HepG2 (cell line): ENCODE results near the gene DLG2. TPM values are rescaled to one million over a fixed set of nuclear protein-coding genes. Genes with fewer than 3 reads are reported as not detected.

ENCODE experiments used
- ATAC-seq: fragments of 200-7000 bp; cut with Tn5 transposase; 3 replicates; pipeline ENCODE4 v1.9.1; 2020; ENCODE audit warnings: mild to moderate bottlenecking, moderate library complexity
- BruUV-seq: library from RNA; stranded (reverse); fragments of 400-500 nt; replicated peaks from 2 replicates; lab custom pipeline; 2021; lab: Mats Ljungman, UMichigan
- CTCF ChIA-PET: fragments of 300-600 bp; formaldehyde crosslinking; extraction: SDS; loops from one replicate; lab custom pipeline; 2021; ENCODE audit warnings: low total read pairs, inconsistent platforms, low intra/inter-chr PET ratio; lab: Yijun Ruan, JAX
- POLR2A ChIA-PET: fragments of 350-600 bp; sonication (Branson Sonifier 250); formaldehyde crosslinking; loops from one replicate; lab custom pipeline; 2020; ENCODE audit warnings: antibody characterized with exemption, inconsistent platforms; lab: Yijun Ruan, JAX
- DNase-seq: peaks from one replicate; pipeline ENCODE4 v3.0.0-alpha.2; 2015; ENCODE audit warnings: low spot score
- FAIRE-seq: peaks from 3 replicates; lab custom pipeline; 2011; peaks lifted over from hg19 to GRCh38; lab: Jason Lieb, UNC
- H2AFZ ChIP-seq: one replicate; pipeline ENCODE4 v1.6.1; 2011; ENCODE audit warnings: low read length, inconsistent platforms
- H3K27ac ChIP-seq: fragments of 300-600 bp; 3 replicates; pipeline ENCODE4 v1.8.0; 2011; ENCODE audit warnings: mixed run types, mild to moderate bottlenecking, mixed read lengths, low read length, inconsistent platforms; ENCODE audit not compliant: insufficient read depth; ENCODE audit errors: extremely low read length
- H3K27me3 ChIP-seq, 2 experiments: fragments of 200-600 bp in 1 of 2; 2 replicates in 1 of 2; 3 replicates in 1 of 2; pipeline versions ENCODE4 v1.6.0 to v1.8.0; 2011; ENCODE audit warnings: low read length in 2 of 2, mild to moderate bottlenecking in 2 of 2, moderate library complexity in 2 of 2, inconsistent platforms in 1 of 2; ENCODE audit not compliant: insufficient read depth in 2 of 2, control insufficient read depth in 1 of 2
- H3K36me3 ChIP-seq, 2 experiments: fragments of 200-600 bp in 1 of 2; replicated peaks in 1 of 2; 2 replicates in 1 of 2; 3 replicates in 1 of 2; pipeline versions ENCODE4 v1.5.1 to v1.8.0; 2011; ENCODE audit warnings: low read length in 2 of 2, inconsistent platforms in 1 of 2; ENCODE audit not compliant: insufficient read depth in 2 of 2, control insufficient read depth in 1 of 2
- H3K4me1 ChIP-seq: 2 replicates; pipeline ENCODE4 v1.5.1; 2012; ENCODE audit warnings: low read length, inconsistent platforms; ENCODE audit not compliant: insufficient read depth
- H3K4me2 ChIP-seq: 2 replicates; pipeline ENCODE4 v1.6.0; 2011; ENCODE audit warnings: low read depth, low read length, inconsistent platforms
- H3K4me3 ChIP-seq, 3 experiments: fragments of 200-600 bp in 1 of 3; sonication (generic), shearing (Covaris generic) in 1 of 3; replicated peaks in 1 of 3; 2 replicates each; pipeline ENCODE4 v1.5.1; 2011 to 2016; ENCODE audit warnings: low read length in 3 of 3, inconsistent platforms in 2 of 3, low read depth in 2 of 3, mild to moderate bottlenecking in 2 of 3, control low read depth in 1 of 3, mixed read lengths in 1 of 3; ENCODE audit not compliant: insufficient read depth in 1 of 3
- H3K79me2 ChIP-seq: one replicate; pipeline ENCODE4 v1.6.1; 2011; ENCODE audit warnings: low read length, inconsistent platforms; ENCODE audit not compliant: insufficient read depth
- H3K9ac ChIP-seq: 2 replicates; pipeline ENCODE4 v1.6.0; 2011; ENCODE audit warnings: mild to moderate bottlenecking, low read depth, low read length, inconsistent platforms; ENCODE audit not compliant: insufficient read depth
- H3K9me3 ChIP-seq: 2 replicates; pipeline ENCODE4 v1.5.1; 2012; ENCODE audit warnings: mild to moderate bottlenecking, low read length
- H4K20me1 ChIP-seq: 2 replicates; pipeline ENCODE4 v1.6.0; 2011; ENCODE audit warnings: inconsistent platforms, mild to moderate bottlenecking, low read length, moderate library complexity; ENCODE audit not compliant: insufficient read depth
- AKAP8 ChIP-seq: sonication (generic); formaldehyde crosslinking; IDR thresholded peaks from 2 replicates; pipeline ENCODE4 v1.5.1; 2020; ENCODE audit warnings: mild to moderate bottlenecking, missing genetic modification reagents
- CHCHD3 ChIP-seq: sonication (generic); formaldehyde crosslinking; IDR thresholded peaks from 2 replicates; pipeline ENCODE4 v1.8.0; 2022; ENCODE audit warnings: mild to moderate bottlenecking, missing genetic modification reagents, moderate library complexity
- MAFK ChIP-seq, 2 experiments: IDR thresholded peaks in 1 of 2; conservative IDR thresholded peaks in 1 of 2; 2 replicates each; pipeline ENCODE4 v1.6.1; 2011; ENCODE audit warnings: improper control_type of control experiment in 2 of 2, low read length in 2 of 2
- NBN ChIP-seq: fragments of 450-650 bp; conservative IDR thresholded peaks from 2 replicates; pipeline ENCODE4 v1.6.1; 2017
- NFATC3 ChIP-seq: sonication (generic); formaldehyde crosslinking; IDR thresholded peaks from 2 replicates; pipeline ENCODE4 v1.5.1; 2020; ENCODE audit warnings: mild to moderate bottlenecking, missing genetic modification reagents
- PAWR ChIP-seq: sonication (generic); formaldehyde crosslinking; IDR thresholded peaks from 2 replicates; pipeline ENCODE4 v1.4.0; 2020; ENCODE audit warnings: missing genetic modification reagents, mild to moderate bottlenecking, borderline replicate concordance
- SMYD3 ChIP-seq: sonication (generic); formaldehyde crosslinking; IDR thresholded peaks from 2 replicates; pipeline ENCODE4 v1.8.1; 2023; ENCODE audit warnings: mild to moderate bottlenecking, missing genetic modification reagents
- SP4 ChIP-seq: sonication (generic); formaldehyde crosslinking; IDR thresholded peaks from 2 replicates; pipeline ENCODE4 v1.8.1; 2023; ENCODE audit warnings: mild to moderate bottlenecking, missing genetic modification reagents
- ZFP36L2 ChIP-seq: sonication (generic); formaldehyde crosslinking; IDR thresholded peaks from 2 replicates; pipeline ENCODE4 v1.4.0; 2020; ENCODE audit warnings: missing genetic modification reagents
- ZNF205 ChIP-seq: IDR thresholded peaks from 2 replicates; pipeline ENCODE4 v1.6.1; 2018; ENCODE audit warnings: missing biosample characterization, missing genetic modification reagents
- ZSCAN30 ChIP-seq: sonication (generic); formaldehyde crosslinking; IDR thresholded peaks from 2 replicates; pipeline ENCODE4 v1.5.0; 2020; ENCODE audit warnings: mild to moderate bottlenecking, missing genetic modification reagents
- WGBS: methylation state at CpG from one replicate; pipeline ENCODE4 v1.1.6; 2017; ENCODE audit warnings: low lambda C conversion rate; 5-methylcytosine and 5-hydroxymethylcytosine counted together
- in situ Hi-C: cut with HindIII; loops from 2 replicates; pipeline ENCODE4 v1.10.0; 2017; ENCODE audit warnings: low pct_unique_long_range_greater_than_20kb; ENCODE audit not compliant: extremely low pct_ligation_motif_present
- intact Hi-C: fragments of 100-400 bp; cut with micrococcal nuclease; formaldehyde crosslinking; loops from one replicate; pipeline ENCODE4 v1.10.0; 2022; ENCODE audit not compliant: unreplicated experiment
- polyA plus RNA-seq, 8 experiments: library from polyadenylated mRNA; depleted of rRNA in 3 of 8; stranded (reverse) in 7 of 8; unstranded in 1 of 8; fragments of >200 nt; fragmentation: Illumina TruSeq in 4 of 8; extraction: Trizol in 4 of 8; gene quantifications; 2 replicates each; pipeline versions ENCODE4 v1.2.1 to v1.2.3, GENCODE V29; 2011 to 2016; ENCODE audit warnings: low read depth in 4 of 8, missing spikeins in 1 of 8, mixed read lengths in 1 of 8; ENCODE audit not compliant: insufficient read depth in 1 of 8
- total RNA-seq, 5 experiments: library from RNA; depleted of rRNA; stranded (reverse); fragments of >200 nt; fragmentation: Illumina TruSeq; extraction: Trizol; gene quantifications; 2 replicates each; pipeline ENCODE4 v1.2.3, GENCODE V29; 2016; ENCODE audit warnings: low read depth in 1 of 5
- TF ChIP-seq, protein P1 (sequence below): sonication (generic); formaldehyde crosslinking; IDR thresholded peaks from 2 replicates; pipeline ENCODE4 v1.4.0; 2020; ENCODE audit warnings: missing genetic modification reagents, mild to moderate bottlenecking, borderline replicate concordance
- TF ChIP-seq, protein P2 (sequence below): IDR thresholded peaks from 2 replicates; pipeline ENCODE4 v1.6.1; 2016; ENCODE audit warnings: missing genetic modification reagents, missing compliant biosample characterization
- TF ChIP-seq, protein P3 (sequence below): sonication (generic); formaldehyde crosslinking; IDR thresholded peaks from 2 replicates; pipeline ENCODE4 v1.4.0; 2020; ENCODE audit warnings: mild to moderate bottlenecking, missing genetic modification reagents
- TF ChIP-seq, protein P4 (sequence below): sonication (generic); formaldehyde crosslinking; IDR thresholded peaks from 2 replicates; pipeline ENCODE4 v1.9.0; 2022; ENCODE audit warnings: missing genetic modification reagents, mild to moderate bottlenecking, borderline replicate concordance
- TF ChIP-seq, protein P5 (sequence below): sonication (generic); formaldehyde crosslinking; IDR thresholded peaks from 2 replicates; pipeline ENCODE4 v1.4.0; 2020; ENCODE audit warnings: mild to moderate bottlenecking, low read depth, missing genetic modification reagents

DLG2 gene
- total and polyA plus RNA-seq, 2 of the 13 experiments (the other 11 are each of a cell fraction or from before 2014, with no cell fraction given), result 0.46 to 1.0 TPM

DNA sequence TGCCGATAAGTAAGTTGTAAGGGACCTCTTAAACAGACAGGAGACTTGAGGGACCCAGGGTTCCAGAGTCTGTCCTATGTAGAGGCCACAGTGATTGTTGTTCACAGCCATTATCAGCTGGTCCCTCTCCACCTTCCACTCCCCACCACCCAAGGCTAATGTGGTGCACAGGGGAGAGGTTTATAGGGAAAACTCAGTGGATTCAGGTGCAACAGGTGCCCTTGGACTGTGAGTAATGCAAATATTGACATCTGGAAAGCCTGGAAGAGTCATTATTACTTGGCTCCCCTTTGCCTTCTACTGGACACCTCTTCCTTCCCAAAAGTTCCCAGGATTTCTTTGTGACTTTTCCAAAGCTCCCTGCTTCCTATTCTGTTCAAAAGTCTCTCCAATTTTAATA lies 1899.9 kb downstream of the DLG2 start (continued):
- TF ChIP-seq, protein P1, sequence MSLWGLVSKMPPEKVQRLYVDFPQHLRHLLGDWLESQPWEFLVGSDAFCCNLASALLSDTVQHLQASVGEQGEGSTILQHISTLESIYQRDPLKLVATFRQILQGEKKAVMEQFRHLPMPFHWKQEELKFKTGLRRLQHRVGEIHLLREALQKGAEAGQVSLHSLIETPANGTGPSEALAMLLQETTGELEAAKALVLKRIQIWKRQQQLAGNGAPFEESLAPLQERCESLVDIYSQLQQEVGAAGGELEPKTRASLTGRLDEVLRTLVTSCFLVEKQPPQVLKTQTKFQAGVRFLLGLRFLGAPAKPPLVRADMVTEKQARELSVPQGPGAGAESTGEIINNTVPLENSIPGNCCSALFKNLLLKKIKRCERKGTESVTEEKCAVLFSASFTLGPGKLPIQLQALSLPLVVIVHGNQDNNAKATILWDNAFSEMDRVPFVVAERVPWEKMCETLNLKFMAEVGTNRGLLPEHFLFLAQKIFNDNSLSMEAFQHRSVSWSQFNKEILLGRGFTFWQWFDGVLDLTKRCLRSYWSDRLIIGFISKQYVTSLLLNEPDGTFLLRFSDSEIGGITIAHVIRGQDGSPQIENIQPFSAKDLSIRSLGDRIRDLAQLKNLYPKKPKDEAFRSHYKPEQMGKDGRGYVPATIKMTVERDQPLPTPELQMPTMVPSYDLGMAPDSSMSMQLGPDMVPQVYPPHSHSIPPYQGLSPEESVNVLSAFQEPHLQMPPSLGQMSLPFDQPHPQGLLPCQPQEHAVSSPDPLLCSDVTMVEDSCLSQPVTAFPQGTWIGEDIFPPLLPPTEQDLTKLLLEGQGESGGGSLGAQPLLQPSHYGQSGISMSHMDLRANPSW (CRISPR knock-in tag), result no peak
- TF ChIP-seq, protein P2, sequence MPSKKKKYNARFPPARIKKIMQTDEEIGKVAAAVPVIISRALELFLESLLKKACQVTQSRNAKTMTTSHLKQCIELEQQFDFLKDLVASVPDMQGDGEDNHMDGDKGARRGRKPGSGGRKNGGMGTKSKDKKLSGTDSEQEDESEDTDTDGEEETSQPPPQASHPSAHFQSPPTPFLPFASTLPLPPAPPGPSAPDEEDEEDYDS, result no peak

DNA sequence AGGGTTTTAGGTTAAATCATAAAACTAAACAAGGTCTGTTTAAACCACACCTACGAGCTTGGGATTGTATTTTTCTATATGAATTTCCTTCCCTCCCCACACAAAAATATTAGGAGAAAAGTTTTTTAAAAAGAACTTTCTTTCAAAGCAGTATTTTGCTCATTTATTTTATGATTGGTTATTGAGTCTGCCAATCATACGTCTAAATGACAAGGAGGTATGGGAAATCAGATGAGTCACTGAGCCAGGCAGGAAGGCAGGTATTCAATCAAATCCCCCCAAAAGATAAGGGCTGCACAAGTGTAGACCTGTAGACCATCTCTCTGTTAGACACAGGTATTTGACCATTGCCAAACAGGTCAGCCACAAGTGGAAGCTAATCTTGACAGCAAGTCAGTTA lies 1900.8 kb downstream of the DLG2 start:
- Histone ChIP-seq H2AFZ (no peak overlapping the region), H3K4me1 (peaks cover 19% of the 10 kb centered on the region), H3K9ac (no peak overlapping the region), H4K20me1 (no peaks in the 10 kb centered on the region), H3K36me3 (no peaks in the 10 kb centered on the region), H3K27ac (no peak overlapping the region), H3K4me3 (no peak overlapping the region), H3K79me2 (no peaks in the 10 kb centered on the region), H3K4me2 (no peak overlapping the region), H3K9me3 (no peaks in the 10 kb centered on the region), H3K27me3 (0 out of 5 replicates have a peak, but pooled peaks cover 0 to 3% of the 10 kb centered on the region in 2 experiments)
- ATAC-seq (no peak), FAIRE-seq (no peak), DNase-seq (no peak)
- intact Hi-C loops (no loop called here), in situ Hi-C loops (no loop called here)
- CTCF ChIA-PET, result no interaction called here
- POLR2A ChIA-PET, result no interaction called here
- BruUV-seq, result no TSS peak
- WGBS, result 31% methylated on average over 2 of the region's 2 CpGs
- TF ChIP-seq SMYD3 (CRISPR knock-in tag) (no peak), NFATC3 (CRISPR knock-in tag) (no peak), SP4 (CRISPR knock-in tag) (no peak), PAWR (CRISPR knock-in tag) (no peak), ZSCAN30 (no peak), ZFP36L2 (CRISPR knock-in tag) (no peak), CHCHD3 (CRISPR knock-in tag) (no peak), AKAP8 (CRISPR knock-in tag) (no peak), NBN (no peak), ZNF205 (CRISPR knock-in tag) (no peak), MAFK (conservative IDR thresholded peaks at IDR 0.05 in 1 of 2, IDR thresholded peaks at IDR 0.05 in 1 of 2; ENCODE audit: low read length in 2 of 2) (no peak)
- TF ChIP-seq, protein P3, sequence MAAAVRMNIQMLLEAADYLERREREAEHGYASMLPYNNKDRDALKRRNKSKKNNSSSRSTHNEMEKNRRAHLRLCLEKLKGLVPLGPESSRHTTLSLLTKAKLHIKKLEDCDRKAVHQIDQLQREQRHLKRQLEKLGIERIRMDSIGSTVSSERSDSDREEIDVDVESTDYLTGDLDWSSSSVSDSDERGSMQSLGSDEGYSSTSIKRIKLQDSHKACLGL (CRISPR knock-in tag), result no peak
- TF ChIP-seq, protein P4, sequence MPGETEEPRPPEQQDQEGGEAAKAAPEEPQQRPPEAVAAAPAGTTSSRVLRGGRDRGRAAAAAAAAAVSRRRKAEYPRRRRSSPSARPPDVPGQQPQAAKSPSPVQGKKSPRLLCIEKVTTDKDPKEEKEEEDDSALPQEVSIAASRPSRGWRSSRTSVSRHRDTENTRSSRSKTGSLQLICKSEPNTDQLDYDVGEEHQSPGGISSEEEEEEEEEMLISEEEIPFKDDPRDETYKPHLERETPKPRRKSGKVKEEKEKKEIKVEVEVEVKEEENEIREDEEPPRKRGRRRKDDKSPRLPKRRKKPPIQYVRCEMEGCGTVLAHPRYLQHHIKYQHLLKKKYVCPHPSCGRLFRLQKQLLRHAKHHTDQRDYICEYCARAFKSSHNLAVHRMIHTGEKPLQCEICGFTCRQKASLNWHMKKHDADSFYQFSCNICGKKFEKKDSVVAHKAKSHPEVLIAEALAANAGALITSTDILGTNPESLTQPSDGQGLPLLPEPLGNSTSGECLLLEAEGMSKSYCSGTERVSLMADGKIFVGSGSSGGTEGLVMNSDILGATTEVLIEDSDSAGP (CRISPR knock-in tag), result no peak
- TF ChIP-seq, protein P5, sequence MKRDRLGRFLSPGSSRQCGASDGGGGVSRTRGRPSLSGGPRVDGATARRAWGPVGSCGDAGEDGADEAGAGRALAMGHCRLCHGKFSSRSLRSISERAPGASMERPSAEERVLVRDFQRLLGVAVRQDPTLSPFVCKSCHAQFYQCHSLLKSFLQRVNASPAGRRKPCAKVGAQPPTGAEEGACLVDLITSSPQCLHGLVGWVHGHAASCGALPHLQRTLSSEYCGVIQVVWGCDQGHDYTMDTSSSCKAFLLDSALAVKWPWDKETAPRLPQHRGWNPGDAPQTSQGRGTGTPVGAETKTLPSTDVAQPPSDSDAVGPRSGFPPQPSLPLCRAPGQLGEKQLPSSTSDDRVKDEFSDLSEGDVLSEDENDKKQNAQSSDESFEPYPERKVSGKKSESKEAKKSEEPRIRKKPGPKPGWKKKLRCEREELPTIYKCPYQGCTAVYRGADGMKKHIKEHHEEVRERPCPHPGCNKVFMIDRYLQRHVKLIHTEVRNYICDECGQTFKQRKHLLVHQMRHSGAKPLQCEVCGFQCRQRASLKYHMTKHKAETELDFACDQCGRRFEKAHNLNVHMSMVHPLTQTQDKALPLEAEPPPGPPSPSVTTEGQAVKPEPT (CRISPR knock-in tag), result no peak
